Measurements from ENCODE around the gene GSK3B.

GRCh38 chr3:120114376-120114775, 20.1 kb upstream of the GSK3B start:
- TF ChIP-seq CTCF (IDR thresholded peaks at IDR 0.05; ENCODE audit: borderline replicate concordance, extremely low read depth, low read length, poor library complexity, severe bottlenecking) (no peak), EZH2 (IDR thresholded peaks at IDR 0.05; ENCODE audit: borderline replicate concordance, low read depth, low read length, severe bottlenecking) (no peak)

All from DND-41 (cell line).